Measurements from ENCODE around the gene HOMER2. TPM values are rescaled to one million over a fixed set of nuclear protein-coding genes. Genes with fewer than 3 reads are reported as not detected.
A peak's percentile ranks its signal among the peaks of the same experiment; 100 is the strongest.

HOMER2 gene
- total RNA-seq, 4 donors from 2014 or later, result 0.40 to 25.1 (median 6.1) TPM

DNA sequence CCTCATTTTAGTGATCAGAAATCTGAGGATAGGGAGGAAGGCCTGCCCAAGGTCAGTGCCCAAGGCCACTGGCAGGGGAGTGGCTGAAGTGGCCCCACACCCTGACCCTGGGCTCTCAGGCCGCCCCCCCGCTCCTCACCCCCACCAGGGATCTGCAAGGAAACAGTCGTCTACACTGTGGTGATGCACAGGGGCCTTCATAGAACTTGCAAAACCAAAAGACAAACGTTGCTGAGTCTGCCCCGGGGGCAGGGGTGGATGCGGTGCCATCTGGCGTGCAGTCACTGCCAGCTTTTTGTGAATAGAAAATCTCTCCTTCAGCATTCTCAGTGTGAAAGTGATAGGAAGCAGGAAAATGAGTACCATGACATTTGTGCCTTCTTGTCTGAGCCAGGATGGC, 101.8 kb downstream of the HOMER2 start:
- no peak for TF ChIP-seq POLR2AphosphoS5 (IDR thresholded peaks at IDR 0.05)
- no peak for TF ChIP-seq EP300 (IDR thresholded peaks at IDR 0.05; ENCODE audit: low read depth)
- Histone ChIP-seq H3K27ac (no peak overlapping the region), H3K9me3 (no peaks in the 10 kb centered on the region), H3K36me3 (no peaks in the 10 kb centered on the region), H3K27me3 (no peaks in the 10 kb centered on the region), H3K4me3 (no peak overlapping the region), H3K4me1 (peaks cover 0 to 11% (median 4%) of the 10 kb centered on the region in 4 donors)
- in situ Hi-C loops (cut with MboI; ENCODE audit: low pct_ligation_motif_present in 1 of 4, low pct_unique_long_range_greater_than_20kb in 1 of 4, low sequenced_read_pairs in 3 of 4), result loop anchor here in 2 of 4 donors (10.0 to 25.0 kb wide), 2 partner anchors 112 to 154 kb away; partner anchors contain the start of gene HOMER2 (in 1 of the 2)
- no peak for DNase-seq
- intact Hi-C loops (cut with DNase I; ENCODE audit: low total_unique reads), result loop anchor here (10.0 kb wide), 1 partner anchor 144 kb away; no protein-coding TSS in a partner anchor
- WGBS, 2 donors (ENCODE audit: low coverage in 1 of 2), result 70 to 100% methylated on average over 1 to 7 of the region's 7 CpGs

DNA sequence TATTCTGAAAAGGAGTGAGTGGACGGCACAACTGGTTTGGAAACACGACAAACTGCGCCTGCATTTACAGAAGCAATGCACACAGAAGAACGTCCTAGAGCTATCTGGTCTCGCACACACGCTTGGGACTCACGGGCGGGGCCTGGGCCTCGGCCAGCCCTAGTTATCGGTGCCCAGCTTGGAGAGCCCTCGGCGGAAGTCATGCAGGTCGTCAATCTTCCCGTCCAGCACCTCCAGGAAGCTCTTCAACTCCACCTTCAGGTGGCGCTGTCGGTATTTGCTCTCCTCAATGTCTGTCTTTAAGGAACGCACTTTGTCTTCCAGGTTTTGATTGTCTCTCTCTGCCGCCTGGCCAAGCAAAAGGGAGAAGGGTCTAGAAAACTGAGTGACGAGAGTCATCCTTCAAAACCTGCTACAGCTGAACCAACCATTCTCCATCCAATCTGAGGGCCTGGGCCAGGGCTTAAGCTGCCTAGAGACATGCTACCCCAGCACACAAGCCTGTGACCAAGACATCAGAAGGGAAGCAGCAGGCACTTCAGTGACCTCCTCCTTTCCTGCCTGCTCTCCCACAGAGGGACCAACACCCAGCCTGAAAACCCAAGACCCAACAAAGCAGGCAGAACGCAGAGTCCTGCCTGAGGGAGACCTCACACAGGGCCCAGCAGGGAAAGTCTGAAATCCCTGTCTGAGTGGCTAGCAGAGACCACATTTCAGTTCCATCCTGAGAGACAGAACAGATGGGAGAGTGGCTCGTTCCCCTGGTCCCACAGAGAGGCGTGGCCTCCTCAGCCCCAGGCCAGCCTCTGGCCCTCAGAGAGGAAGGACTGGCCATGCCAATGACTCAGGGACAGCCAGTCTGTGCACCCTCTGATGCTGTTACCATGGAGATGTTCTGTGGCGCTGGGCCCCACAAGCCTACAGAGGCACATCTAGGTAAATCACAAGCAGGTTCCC, 102.7 kb downstream of the HOMER2 start:
- no peaks in the 10 kb centered on the region for H3K36me3 ChIP-seq
- intact Hi-C loops (cut with DNase I; ENCODE audit: low total_unique reads) (loop anchor here (10.0 kb wide), 1 partner anchor 145 kb away; no protein-coding TSS in a partner anchor), in situ Hi-C loops (cut with MboI; ENCODE audit: low pct_ligation_motif_present in 1 of 4, low pct_unique_long_range_greater_than_20kb in 1 of 4, low sequenced_read_pairs in 3 of 4) (loop anchor here in 2 of 4 donors (10.0 to 25.0 kb wide), 3 partner anchors 112 to 162 kb away; partner anchors contain the start of genes C15orf40 (in 1 of the 2) and HOMER2 (in 1 of the 2))
- H3K9me3 ChIP-seq, result no peaks in the 10 kb centered on the region
- TF ChIP-seq, protein P1, sequence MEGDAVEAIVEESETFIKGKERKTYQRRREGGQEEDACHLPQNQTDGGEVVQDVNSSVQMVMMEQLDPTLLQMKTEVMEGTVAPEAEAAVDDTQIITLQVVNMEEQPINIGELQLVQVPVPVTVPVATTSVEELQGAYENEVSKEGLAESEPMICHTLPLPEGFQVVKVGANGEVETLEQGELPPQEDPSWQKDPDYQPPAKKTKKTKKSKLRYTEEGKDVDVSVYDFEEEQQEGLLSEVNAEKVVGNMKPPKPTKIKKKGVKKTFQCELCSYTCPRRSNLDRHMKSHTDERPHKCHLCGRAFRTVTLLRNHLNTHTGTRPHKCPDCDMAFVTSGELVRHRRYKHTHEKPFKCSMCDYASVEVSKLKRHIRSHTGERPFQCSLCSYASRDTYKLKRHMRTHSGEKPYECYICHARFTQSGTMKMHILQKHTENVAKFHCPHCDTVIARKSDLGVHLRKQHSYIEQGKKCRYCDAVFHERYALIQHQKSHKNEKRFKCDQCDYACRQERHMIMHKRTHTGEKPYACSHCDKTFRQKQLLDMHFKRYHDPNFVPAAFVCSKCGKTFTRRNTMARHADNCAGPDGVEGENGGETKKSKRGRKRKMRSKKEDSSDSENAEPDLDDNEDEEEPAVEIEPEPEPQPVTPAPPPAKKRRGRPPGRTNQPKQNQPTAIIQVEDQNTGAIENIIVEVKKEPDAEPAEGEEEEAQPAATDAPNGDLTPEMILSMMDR (IDR thresholded peaks at IDR 0.05), result peak; percentile 59 to 77 (median 65)
- TF ChIP-seq EP300 (IDR thresholded peaks at IDR 0.05; ENCODE audit: low read depth) (no peak), POLR2AphosphoS5 (IDR thresholded peaks at IDR 0.05) (no peak), POLR2A (IDR thresholded peaks at IDR 0.05) (no peak)
- peaks cover 0 to 11% (median 4%) of the 10 kb centered on the region in 4 donors for H3K4me1 ChIP-seq
- H3K4me3 ChIP-seq, result no peak overlapping the region
- no peaks in the 10 kb centered on the region for H3K27me3 ChIP-seq
- peak overlapping the region in 3 of 4 donors; percentile 10 to 42 (median 18) for H3K27ac ChIP-seq
- WGBS, 2 donors (ENCODE audit: low coverage in 1 of 2), result 31 to 57% methylated on average over 1 to 23 of the region's 23 CpGs
- peak; percentile 81 for DNase-seq

DNA sequence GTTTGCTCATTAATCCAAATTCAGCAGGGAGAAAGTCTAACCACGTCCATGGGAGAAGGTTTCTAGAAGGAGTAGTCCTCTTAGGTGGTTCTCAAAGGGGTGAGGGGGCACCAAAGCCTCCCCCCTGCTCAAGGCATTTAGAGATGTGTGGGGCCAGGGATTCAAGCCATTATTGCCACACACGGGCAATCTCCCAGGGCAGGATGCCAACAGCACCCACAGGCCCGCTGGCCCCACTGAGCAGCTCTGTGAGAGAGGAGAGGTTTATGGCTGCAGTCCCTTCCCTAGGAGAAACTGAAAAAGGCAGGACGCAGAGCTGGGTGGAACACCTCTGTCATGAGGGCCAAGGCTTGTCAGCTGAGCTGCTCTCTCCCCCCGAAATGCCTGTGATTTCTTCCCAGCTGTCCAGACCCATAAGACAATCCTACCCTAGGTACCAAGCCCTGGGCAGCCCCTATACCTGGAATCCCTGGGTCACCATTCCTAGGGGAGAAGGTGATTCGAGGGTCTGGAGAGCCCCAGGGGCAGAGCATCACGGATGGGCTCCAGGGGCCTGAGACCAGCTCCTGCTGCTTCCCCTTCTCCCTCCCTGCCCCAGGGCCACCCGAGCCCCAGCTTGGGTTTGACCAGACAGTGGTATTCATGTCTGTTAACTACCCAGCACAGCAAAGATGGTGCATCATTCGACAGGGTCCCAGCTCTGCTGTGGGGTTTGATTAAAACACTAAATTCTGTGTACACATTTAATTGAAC, 104.1 kb downstream of the HOMER2 start:
- no peak overlapping the region for H3K27ac ChIP-seq
- H3K4me3 ChIP-seq, result no peak overlapping the region
- no peaks in the 10 kb centered on the region for H3K9me3 ChIP-seq
- WGBS, 2 donors (ENCODE audit: low coverage in 1 of 2), result 83 to 100% methylated on average over 1 to 9 of the region's 9 CpGs
- H3K27me3 ChIP-seq, result no peaks in the 10 kb centered on the region
- intact Hi-C loops (cut with DNase I; ENCODE audit: low total_unique reads), result no loop called here
- H3K36me3 ChIP-seq, result no peaks in the 10 kb centered on the region
- in situ Hi-C loops (cut with MboI; ENCODE audit: low pct_ligation_motif_present in 1 of 4, low pct_unique_long_range_greater_than_20kb in 1 of 4, low sequenced_read_pairs in 3 of 4), result loop anchor here in 1 of 4 donors (25.0 kb wide), 1 partner anchor 164 kb away; the partner anchor contains the start of gene C15orf40
- TF ChIP-seq, protein P1 (IDR thresholded peaks at IDR 0.05), result no peak
- TF ChIP-seq POLR2A (IDR thresholded peaks at IDR 0.05) (no peak), POLR2AphosphoS5 (IDR thresholded peaks at IDR 0.05) (no peak), EP300 (IDR thresholded peaks at IDR 0.05; ENCODE audit: low read depth) (no peak)
- H3K4me1 ChIP-seq, result peaks cover 0 to 11% (median 4%) of the 10 kb centered on the region in 4 donors
- no peak for DNase-seq

DNA sequence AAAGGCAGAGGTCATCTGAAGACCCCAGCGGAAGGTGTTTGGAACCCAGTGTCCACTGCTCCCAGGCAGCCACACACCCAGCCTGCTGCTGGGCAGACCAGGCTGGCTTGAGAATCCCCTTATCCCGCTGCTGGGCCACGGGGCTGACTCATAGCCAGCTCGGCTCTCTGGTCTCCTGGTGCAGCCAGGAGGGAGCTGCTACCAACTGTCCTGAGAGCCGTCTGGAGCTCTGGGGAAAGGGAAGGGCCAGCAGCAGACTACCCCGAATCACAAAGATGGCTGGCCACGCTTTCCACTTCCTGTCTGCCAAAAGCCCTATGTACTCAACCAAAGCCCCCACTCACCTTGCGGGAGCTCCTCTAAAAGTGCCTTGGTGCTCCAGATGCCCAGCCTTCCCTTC, 104.8 kb downstream of the HOMER2 start:
- peaks cover 0 to 11% (median 4%) of the 10 kb centered on the region in 4 donors for H3K4me1 ChIP-seq
- no peaks in the 10 kb centered on the region for H3K27me3 ChIP-seq
- TF ChIP-seq POLR2A (IDR thresholded peaks at IDR 0.05) (no peak), POLR2AphosphoS5 (IDR thresholded peaks at IDR 0.05) (no peak), EP300 (IDR thresholded peaks at IDR 0.05; ENCODE audit: low read depth) (no peak)
- TF ChIP-seq, protein P1 (IDR thresholded peaks at IDR 0.05), result no peak
- intact Hi-C loops (cut with DNase I; ENCODE audit: low total_unique reads), result no loop called here
- DNase-seq, result no peak
- in situ Hi-C loops (cut with MboI; ENCODE audit: low pct_ligation_motif_present in 1 of 4, low pct_unique_long_range_greater_than_20kb in 1 of 4, low sequenced_read_pairs in 3 of 4), result loop anchor here in 1 of 4 donors (25.0 kb wide), 1 partner anchor 165 kb away; the partner anchor contains the start of gene C15orf40
- no peak overlapping the region for H3K4me3 ChIP-seq
- 76% methylated on average over 7 of the region's 8 CpGs; no CpG with 5 or more reads in 1 of the 2 donors for WGBS, 2 donors (ENCODE audit: low coverage in 1 of 2)
- H3K9me3 ChIP-seq, result no peaks in the 10 kb centered on the region
- H3K36me3 ChIP-seq, result no peaks in the 10 kb centered on the region
- no peak overlapping the region for H3K27ac ChIP-seq
